Liver (tissue), 9 donors: ENCODE measurements around the gene CLRN3. TPM values are rescaled to one million over a fixed set of nuclear protein-coding genes. Genes with fewer than 3 reads are reported as not detected.

Source experiments
- DNase-seq: peaks from one replicate; pipeline ENCODE4 v3.0.0-alpha.2; 2017; ENCODE audit warnings: low spot score
- H3K27ac ChIP-seq, 2 donors: one replicate each; pipeline ENCODE4 v1.7.0; 2013; ENCODE audit warnings: inconsistent platforms in 2 of 2, low read length in 2 of 2, control low read depth in 1 of 2, low read depth in 1 of 2, mild to moderate bottlenecking in 1 of 2
- H3K27me3 ChIP-seq, 4 donors: one replicate each; pipeline versions ENCODE4 v1.6.1 to v1.7.0; 2013; ENCODE audit warnings: low read length in 3 of 4, inconsistent platforms in 1 of 4, mild to moderate bottlenecking in 1 of 4, moderate library complexity in 1 of 4; ENCODE audit not compliant: control insufficient read depth in 4 of 4, insufficient read depth in 4 of 4
- H3K36me3 ChIP-seq, 4 donors: one replicate each; pipeline versions ENCODE4 v1.6.1 to v1.7.0; 2013; ENCODE audit warnings: low read length in 3 of 4, mild to moderate bottlenecking in 3 of 4, low read depth in 1 of 4, moderate library complexity in 1 of 4; ENCODE audit not compliant: control insufficient read depth in 4 of 4, insufficient read depth in 3 of 4
- H3K4me1 ChIP-seq, 4 donors: one replicate each; pipeline versions ENCODE4 v1.6.1 to v1.7.0; 2013; ENCODE audit warnings: low read length in 3 of 4, mild to moderate bottlenecking in 3 of 4, moderate library complexity in 1 of 4; ENCODE audit not compliant: control insufficient read depth in 4 of 4, insufficient read depth in 4 of 4
- H3K4me3 ChIP-seq, 3 donors: one replicate each; pipeline versions ENCODE4 v1.6.1 to v1.7.0; 2013; ENCODE audit warnings: low read length in 3 of 3, control low read depth in 1 of 3, low read depth in 1 of 3, mild to moderate bottlenecking in 1 of 3
- H3K9ac ChIP-seq, 2 donors: one replicate each; pipeline ENCODE4 v1.7.0; 2013; ENCODE audit warnings: low read length in 2 of 2, mild to moderate bottlenecking in 2 of 2, moderate library complexity in 2 of 2, control low read depth in 1 of 2, low read depth in 1 of 2
- H3K9me3 ChIP-seq, 4 donors: one replicate each; pipeline versions ENCODE4 v1.6.1 to v1.7.0; 2013; ENCODE audit warnings: low read length in 3 of 4; ENCODE audit not compliant: control insufficient read depth in 4 of 4
- ATF3 ChIP-seq: IDR thresholded peaks from 2 replicates; pipeline ENCODE4 v1.6.1; 2016; ENCODE audit warnings: antibody characterized with exemption
- CTCF ChIP-seq: fragments of 150-350 bp; IDR thresholded peaks from 2 replicates; pipeline ENCODE4 v1.5.1; 2017; ENCODE audit warnings: improper control_type of control experiment, low read depth, low read length; ENCODE audit not compliant: missing input control
- EGR1 ChIP-seq, 2 donors: IDR thresholded peaks; 2 replicates each; pipeline ENCODE4 v1.6.1; 2016 to 2018; ENCODE audit warnings: antibody characterized with exemption in 2 of 2, low read depth in 2 of 2
- FOXA1 ChIP-seq: IDR thresholded peaks from 2 replicates; pipeline ENCODE4 v1.6.1; 2016; ENCODE audit warnings: antibody characterized with exemption
- FOXA2 ChIP-seq: IDR thresholded peaks from 2 replicates; pipeline ENCODE4 v1.6.1; 2016; ENCODE audit warnings: antibody characterized with exemption
- GABPA ChIP-seq, 2 donors: IDR thresholded peaks in 1 of 2; conservative IDR thresholded peaks in 1 of 2; 2 replicates each; pipeline ENCODE4 v1.6.1; 2016; ENCODE audit warnings: antibody characterized with exemption in 2 of 2, mild to moderate bottlenecking in 1 of 2, moderate library complexity in 1 of 2
- HNF4A ChIP-seq, 2 donors: conservative IDR thresholded peaks; 2 replicates each; pipeline ENCODE4 v1.6.1; 2016; ENCODE audit warnings: antibody characterized with exemption in 2 of 2, mild to moderate bottlenecking in 2 of 2
- HNF4G ChIP-seq: IDR thresholded peaks from 2 replicates; pipeline ENCODE4 v1.6.1; 2016; ENCODE audit warnings: antibody characterized with exemption
- JUND ChIP-seq, 2 donors: IDR thresholded peaks; 2 replicates each; pipeline ENCODE4 v1.6.1; 2016; ENCODE audit warnings: antibody characterized with exemption in 2 of 2
- MAX ChIP-seq: IDR thresholded peaks from 2 replicates; pipeline ENCODE4 v1.6.1; 2016; ENCODE audit warnings: antibody characterized with exemption
- NR2F2 ChIP-seq: IDR thresholded peaks from 2 replicates; pipeline ENCODE4 v1.6.1; 2016; ENCODE audit warnings: antibody characterized with exemption
- RAD21 ChIP-seq, 2 donors: IDR thresholded peaks; 2 replicates each; pipeline ENCODE4 v1.6.1; 2016; ENCODE audit warnings: antibody characterized with exemption in 2 of 2, mild to moderate bottlenecking in 2 of 2
- REST ChIP-seq: IDR thresholded peaks from 2 replicates; pipeline ENCODE4 v1.6.1; 2016; ENCODE audit warnings: antibody characterized with exemption, mild to moderate bottlenecking
- RXRA ChIP-seq, 2 donors: IDR thresholded peaks; 2 replicates each; pipeline ENCODE4 v1.6.1; 2017 to 2018; ENCODE audit warnings: antibody characterized with exemption in 2 of 2, mild to moderate bottlenecking in 1 of 2
- SP1 ChIP-seq: IDR thresholded peaks from 2 replicates; pipeline ENCODE4 v1.6.1; 2018; ENCODE audit warnings: antibody characterized with exemption, mild to moderate bottlenecking
- TAF1 ChIP-seq: conservative IDR thresholded peaks from 2 replicates; pipeline ENCODE4 v1.6.1; 2016; ENCODE audit warnings: antibody characterized with exemption, mild to moderate bottlenecking
- YY1 ChIP-seq: IDR thresholded peaks from 2 replicates; pipeline ENCODE4 v1.6.1; 2016; ENCODE audit warnings: antibody characterized with exemption, mild to moderate bottlenecking
- ZBTB33 ChIP-seq: IDR thresholded peaks from 2 replicates; pipeline ENCODE4 v1.6.1; 2016; ENCODE audit warnings: antibody characterized with exemption
- WGBS: extraction: QIAGEN DNeasy Blood & Tissue Kit; methylation state at CpG from one replicate; pipeline ENCODE4 v1.1.7; 2013; 5-methylcytosine and 5-hydroxymethylcytosine counted together
- polyA plus RNA-seq, 2 donors: library from polyadenylated mRNA; stranded (reverse) in 1 of 2; unstranded in 1 of 2; fragments of 200-250 nt in 1 of 2; fragments of >200 nt in 1 of 2; fragmentation: Nextera tagmentation in 1 of 2; extraction: Ambion mirVana in 1 of 2; gene quantifications; one replicate each; pipeline versions ENCODE4 v1.2.1 to v1.2.3, GENCODE V29; 2013 to 2015
- total RNA-seq, 2 donors: library from RNA; depleted of rRNA; stranded (reverse); fragments of >200 nt; gene quantifications; one replicate each; pipeline ENCODE4 v1.2.3, GENCODE V29; 2014
- donor health status: healthy.
- donor health status: healthy.
- donor health status: healthy.
- donor health status: healthy.
- donor health status: healthy.

The CLRN3 gene
- total and polyA plus RNA-seq, 4 donors = 0.33 to 16.9 (median 6.9) TPM

- DNase-seq = no peak
- Histone ChIP-seq H3K27me3 (peaks cover 0 to 5% (median 0%) of the 10 kb centered on the region in 4 donors), H3K27ac (no peak overlapping the region), H3K9ac (no peak overlapping the region), H3K36me3 (no peaks in the 10 kb centered on the region), H3K9me3 (no peaks in the 10 kb centered on the region), H3K4me1 (no peaks in the 10 kb centered on the region), H3K4me3 (no peak overlapping the region)
- 80% methylated on average over 4 of the region's 4 CpGs for WGBS
- TF ChIP-seq YY1 (no peak), FOXA2 (no peak), ZBTB33 (no peak), RAD21 (IDR thresholded peaks at IDR 0.05) (no peak), HNF4G (no peak), HNF4A (conservative IDR thresholded peaks at IDR 0.05) (no peak), JUND (IDR thresholded peaks at IDR 0.05) (no peak)
These were observed 56.6 kb downstream of the CLRN3 start for GRCh38 chr10:127836176-127836575.

GRCh38 chr10:127834791-127835190 is 58.0 kb downstream of the CLRN3 start:
- WGBS = 81% methylated on average over 4 of the region's 4 CpGs
- Histone ChIP-seq H3K4me1 (no peaks in the 10 kb centered on the region), H3K4me3 (no peak overlapping the region), H3K9me3 (no peaks in the 10 kb centered on the region), H3K27me3 (peaks cover 0 to 5% (median 0%) of the 10 kb centered on the region in 4 donors), H3K27ac (no peak overlapping the region), H3K9ac (no peak overlapping the region), H3K36me3 (no peaks in the 10 kb centered on the region)
- no peak for DNase-seq
- no peak for TF ChIP-seq YY1
- TF ChIP-seq ZBTB33 = no peak
- TF ChIP-seq RXRA (IDR thresholded peaks at IDR 0.05) = no peak
- no peak for TF ChIP-seq ATF3
- no peak for TF ChIP-seq FOXA1
- no peak for TF ChIP-seq REST
- no peak for TF ChIP-seq NR2F2
- no peak for TF ChIP-seq TAF1
- no peak for TF ChIP-seq RAD21 (IDR thresholded peaks at IDR 0.05)
- no peak for TF ChIP-seq MAX
- no peak for TF ChIP-seq JUND (IDR thresholded peaks at IDR 0.05)
- no peak for TF ChIP-seq FOXA2
- TF ChIP-seq CTCF = no peak
- TF ChIP-seq SP1 = no peak
- no peak for TF ChIP-seq HNF4A (conservative IDR thresholded peaks at IDR 0.05)
- no peak for TF ChIP-seq GABPA (IDR thresholded peaks at IDR 0.05 in 1 of 2, conservative IDR thresholded peaks at IDR 0.05 in 1 of 2)
- TF ChIP-seq EGR1 (IDR thresholded peaks at IDR 0.05; ENCODE audit: low read depth in 2 of 2) = no peak
- TF ChIP-seq HNF4G = no peak
